ENCODE measurements around the gene ATP5F1D.

GRCh38 chr19:1259206-1259875, 17.8 kb downstream of the ATP5F1D start:
- TF ChIP-seq, protein P1, sequence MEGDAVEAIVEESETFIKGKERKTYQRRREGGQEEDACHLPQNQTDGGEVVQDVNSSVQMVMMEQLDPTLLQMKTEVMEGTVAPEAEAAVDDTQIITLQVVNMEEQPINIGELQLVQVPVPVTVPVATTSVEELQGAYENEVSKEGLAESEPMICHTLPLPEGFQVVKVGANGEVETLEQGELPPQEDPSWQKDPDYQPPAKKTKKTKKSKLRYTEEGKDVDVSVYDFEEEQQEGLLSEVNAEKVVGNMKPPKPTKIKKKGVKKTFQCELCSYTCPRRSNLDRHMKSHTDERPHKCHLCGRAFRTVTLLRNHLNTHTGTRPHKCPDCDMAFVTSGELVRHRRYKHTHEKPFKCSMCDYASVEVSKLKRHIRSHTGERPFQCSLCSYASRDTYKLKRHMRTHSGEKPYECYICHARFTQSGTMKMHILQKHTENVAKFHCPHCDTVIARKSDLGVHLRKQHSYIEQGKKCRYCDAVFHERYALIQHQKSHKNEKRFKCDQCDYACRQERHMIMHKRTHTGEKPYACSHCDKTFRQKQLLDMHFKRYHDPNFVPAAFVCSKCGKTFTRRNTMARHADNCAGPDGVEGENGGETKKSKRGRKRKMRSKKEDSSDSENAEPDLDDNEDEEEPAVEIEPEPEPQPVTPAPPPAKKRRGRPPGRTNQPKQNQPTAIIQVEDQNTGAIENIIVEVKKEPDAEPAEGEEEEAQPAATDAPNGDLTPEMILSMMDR (IDR thresholded peaks at IDR 0.05) = no peak
- TF ChIP-seq POLR2A (IDR thresholded peaks at IDR 0.05) = peak; percentile 19 to 69 (median 68)

Measured in body of pancreas (tissue), 4 donors.